ENCODE measurements around the gene COQ8A.
"Not testable (repeated sequence)": the region's sequence is repeated elsewhere in the genome, so short reads cannot be mapped to it uniquely, and the experiment has no call there.

The COQ8A gene

GRCh38 chr1:226985839-226986463 lies 45.9 kb downstream of the COQ8A start:
- no peak for DNase-seq

GRCh38 chr1:226986496-226987178 lies 46.5 kb downstream of the COQ8A start:
- DNase-seq: peak; percentile 37

GRCh38 chr1:226987179-226987536 lies 47.1 kb downstream of the COQ8A start:
- no peak for DNase-seq

- no peak for DNase-seq
Measured at GRCh38 chr1:226987623-226988333, 47.7 kb downstream of the COQ8A start.

GRCh38 chr1:226988334-226988666 lies 48.2 kb downstream of the COQ8A start:
- no peak for DNase-seq

GRCh38 chr1:226989085-226989920 lies 49.2 kb downstream of the COQ8A start:
- DNase-seq: peak; percentile 13

- DNase-seq: no peak
Measured at GRCh38 chr1:226990133-226990716, 50.1 kb downstream of the COQ8A start.

- no peak for DNase-seq
Measured at GRCh38 chr1:226991920-226992319, 51.8 kb downstream of the COQ8A start.

- DNase-seq: no peak
Measured at GRCh38 chr1:226993814-226994585, 53.9 kb downstream of the COQ8A start.

GRCh38 chr1:226994586-226995364 lies 54.7 kb downstream of the COQ8A start:
- no peak for DNase-seq

- no peak for DNase-seq
Measured at GRCh38 chr1:226995365-226996332, 55.6 kb downstream of the COQ8A start.

GRCh38 chr1:226999579-226999978 lies 59.5 kb downstream of the COQ8A start:
- DNase-seq: not testable (repeated sequence)

- peak; percentile 55 for DNase-seq
Measured at GRCh38 chr1:227002531-227003049, 62.5 kb downstream of the COQ8A start.

GRCh38 chr1:227003165-227003564 lies 63.1 kb downstream of the COQ8A start:
- no peak for DNase-seq

- DNase-seq: no peak
Measured at GRCh38 chr1:227004796-227005195, 64.7 kb downstream of the COQ8A start.

GRCh38 chr1:227006226-227006796 lies 66.2 kb downstream of the COQ8A start:
- DNase-seq: no peak

GRCh38 chr1:227009937-227010336 lies 69.8 kb downstream of the COQ8A start:
- DNase-seq: no peak

- DNase-seq: no peak
Measured at GRCh38 chr1:227010645-227011044, 70.6 kb downstream of the COQ8A start.

GRCh38 chr1:227016990-227017389 lies 76.9 kb downstream of the COQ8A start:
- DNase-seq: no peak
